Stimulated activated CD4-positive, alpha-beta T cell treated with anti-CD3 and anti-CD28 coated beads, Interleukin-1b, Interleukin-23, amount 100 ng/mL, for 4 hours (primary cell): ENCODE measurements around the gene EFNA1.

Experiments used
- DNase-seq, 2 donors: peaks; one replicate each; pipeline ENCODE4 v3.0.0-alpha.2; 2020; ENCODE audit warnings: low read depth in 2 of 2

EFNA1 gene, protein sequence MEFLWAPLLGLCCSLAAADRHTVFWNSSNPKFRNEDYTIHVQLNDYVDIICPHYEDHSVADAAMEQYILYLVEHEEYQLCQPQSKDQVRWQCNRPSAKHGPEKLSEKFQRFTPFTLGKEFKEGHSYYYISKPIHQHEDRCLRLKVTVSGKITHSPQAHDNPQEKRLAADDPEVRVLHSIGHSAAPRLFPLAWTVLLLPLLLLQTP

DNA sequence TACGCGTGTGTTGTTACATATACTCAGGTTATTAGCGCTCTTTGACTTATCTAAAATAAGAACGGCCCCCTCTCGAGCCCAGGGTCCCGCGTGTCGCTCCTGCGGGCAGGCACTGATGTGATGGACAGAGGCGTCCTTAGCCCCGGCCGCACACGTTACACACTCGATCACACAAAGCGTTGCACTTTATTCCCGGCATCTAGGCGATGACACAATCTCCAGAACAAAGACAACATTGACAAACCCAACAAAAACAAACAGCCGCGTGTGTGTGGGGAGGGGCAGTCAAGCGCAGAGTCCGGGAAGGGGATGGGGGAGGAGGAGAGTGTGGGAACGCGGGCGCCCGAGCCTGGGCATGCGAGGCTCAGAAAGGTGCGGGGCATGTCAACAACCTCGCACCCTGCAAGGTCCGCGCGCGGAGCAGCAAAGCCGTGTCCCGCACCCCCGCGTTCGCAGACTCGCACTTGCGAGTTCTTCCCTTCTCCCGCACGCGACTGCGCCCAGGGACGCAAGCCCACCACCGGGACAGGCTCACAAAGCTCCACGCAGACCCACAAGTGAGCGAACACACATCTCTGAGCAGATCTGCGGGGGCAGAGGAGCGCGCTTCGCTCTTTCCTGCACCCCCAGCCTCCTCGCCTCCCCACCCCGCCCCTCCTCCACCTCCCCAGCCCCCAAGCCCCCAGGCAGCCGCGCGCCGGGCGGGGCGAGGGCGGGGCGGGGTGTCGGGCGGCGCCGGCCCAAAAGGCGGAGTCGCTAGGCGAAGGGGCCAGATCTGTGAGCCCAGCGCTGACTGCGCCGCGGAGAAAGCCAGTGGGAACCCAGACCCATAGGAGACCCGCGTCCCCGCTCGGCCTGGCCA, at the start of gene EFNA1:
TSS of gene EFNA1 (plus strand) at position 772 of the 862 bp plus-strand sequence. CDS start 102 bp downstream, outside the sequence.
- peak in 1 of 2 donors; percentile 50 for DNase-seq

DNA sequence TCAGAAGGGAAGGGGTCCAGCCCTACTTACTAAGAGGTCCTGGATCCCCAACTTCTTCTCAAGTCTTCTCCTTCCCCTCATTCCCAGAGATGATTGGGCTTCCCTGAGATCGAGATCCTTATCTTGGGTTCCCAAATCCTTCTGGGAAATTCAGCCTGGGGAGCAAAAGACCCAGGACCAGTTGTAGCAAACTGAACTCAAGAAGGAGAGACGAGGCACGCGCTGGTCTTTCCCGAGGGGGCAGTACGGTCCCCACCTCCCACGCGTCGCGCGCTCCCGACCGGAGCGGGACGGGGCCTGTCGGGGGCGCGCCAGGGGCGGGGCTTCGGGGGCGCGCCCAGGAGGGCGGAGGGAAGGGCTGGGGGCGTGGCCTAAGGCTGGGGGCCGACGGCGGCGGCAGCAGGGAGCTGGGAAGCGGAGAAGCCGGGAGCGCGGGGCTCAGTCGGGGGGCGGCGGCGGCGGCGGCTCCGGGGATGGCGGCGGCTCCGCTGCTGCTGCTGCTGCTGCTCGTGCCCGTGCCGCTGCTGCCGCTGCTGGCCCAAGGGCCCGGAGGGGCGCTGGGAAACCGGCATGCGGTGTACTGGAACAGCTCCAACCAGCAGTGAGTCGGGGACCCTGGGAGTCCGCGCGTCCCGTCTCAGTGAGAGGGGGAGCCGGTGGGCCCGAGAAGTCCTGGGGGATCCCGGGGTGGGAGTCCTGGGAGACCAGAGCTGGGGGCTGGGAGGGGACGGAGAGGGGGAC, 49.0 kb upstream of the EFNA1 start, which contains the start of gene EFNA3:
TSS of gene EFNA3 (plus strand) at position 369 of the 741 bp plus-strand sequence. CDS start at position 474, 105 bp downstream.
- DNase-seq: peak; percentile 62 to 66

DNA sequence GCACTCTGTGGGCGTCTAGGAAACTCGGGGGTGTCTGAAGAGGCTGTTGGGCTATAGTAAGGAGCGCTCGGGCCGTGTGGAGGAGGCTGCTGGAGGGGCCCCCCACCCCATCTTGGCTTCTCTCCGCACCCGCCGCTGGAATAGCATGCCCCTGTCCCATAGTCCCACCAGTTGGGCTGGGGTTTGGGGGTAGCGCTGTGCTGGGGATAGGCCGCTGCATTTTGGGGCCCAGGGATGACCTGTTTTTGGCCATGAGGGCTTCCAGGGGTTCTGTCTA, 48.5 kb upstream of the EFNA1 start:
- no peak for DNase-seq

DNA sequence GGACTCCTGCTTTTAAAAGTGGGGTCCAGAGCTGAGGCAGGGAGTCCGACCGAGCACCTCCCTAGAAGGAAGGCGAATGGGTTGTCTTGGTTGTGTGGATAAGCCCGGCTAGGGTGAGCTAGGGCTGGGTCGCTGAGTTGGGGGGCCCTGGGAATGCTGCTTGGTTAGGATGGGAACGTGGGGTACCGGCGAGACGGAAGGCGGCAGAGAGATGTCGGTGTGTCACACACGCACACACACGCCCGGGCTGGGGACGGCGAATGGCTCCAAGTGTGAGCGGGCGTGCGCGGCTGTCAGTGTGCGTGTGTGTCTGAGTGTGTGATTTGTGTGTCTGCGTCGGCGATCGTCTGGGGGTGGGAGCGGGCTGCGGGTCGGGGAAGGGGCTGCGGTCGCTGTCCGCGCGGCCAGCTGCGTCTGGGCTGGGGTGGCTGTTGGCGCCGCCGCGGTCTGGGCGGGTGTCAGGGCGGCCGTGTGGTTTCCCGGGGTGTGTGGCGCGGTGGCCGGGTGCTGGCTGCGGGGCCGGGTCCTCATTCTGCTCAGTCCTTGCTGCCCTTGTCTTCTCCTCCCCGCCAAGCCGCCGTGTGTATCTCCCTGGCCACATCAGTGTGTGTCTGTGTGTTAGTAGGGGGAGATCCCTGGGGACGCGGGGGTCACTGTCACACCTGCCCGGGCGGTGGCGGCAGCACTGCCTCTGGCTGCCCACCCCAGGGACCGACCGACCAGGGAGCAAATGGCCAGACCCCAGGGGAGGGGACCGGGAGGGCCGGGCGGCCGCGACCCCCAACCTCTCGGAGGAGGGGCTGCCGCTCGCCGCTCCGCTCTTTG, 48.0 kb upstream of the EFNA1 start:
- DNase-seq: no peak

DNA sequence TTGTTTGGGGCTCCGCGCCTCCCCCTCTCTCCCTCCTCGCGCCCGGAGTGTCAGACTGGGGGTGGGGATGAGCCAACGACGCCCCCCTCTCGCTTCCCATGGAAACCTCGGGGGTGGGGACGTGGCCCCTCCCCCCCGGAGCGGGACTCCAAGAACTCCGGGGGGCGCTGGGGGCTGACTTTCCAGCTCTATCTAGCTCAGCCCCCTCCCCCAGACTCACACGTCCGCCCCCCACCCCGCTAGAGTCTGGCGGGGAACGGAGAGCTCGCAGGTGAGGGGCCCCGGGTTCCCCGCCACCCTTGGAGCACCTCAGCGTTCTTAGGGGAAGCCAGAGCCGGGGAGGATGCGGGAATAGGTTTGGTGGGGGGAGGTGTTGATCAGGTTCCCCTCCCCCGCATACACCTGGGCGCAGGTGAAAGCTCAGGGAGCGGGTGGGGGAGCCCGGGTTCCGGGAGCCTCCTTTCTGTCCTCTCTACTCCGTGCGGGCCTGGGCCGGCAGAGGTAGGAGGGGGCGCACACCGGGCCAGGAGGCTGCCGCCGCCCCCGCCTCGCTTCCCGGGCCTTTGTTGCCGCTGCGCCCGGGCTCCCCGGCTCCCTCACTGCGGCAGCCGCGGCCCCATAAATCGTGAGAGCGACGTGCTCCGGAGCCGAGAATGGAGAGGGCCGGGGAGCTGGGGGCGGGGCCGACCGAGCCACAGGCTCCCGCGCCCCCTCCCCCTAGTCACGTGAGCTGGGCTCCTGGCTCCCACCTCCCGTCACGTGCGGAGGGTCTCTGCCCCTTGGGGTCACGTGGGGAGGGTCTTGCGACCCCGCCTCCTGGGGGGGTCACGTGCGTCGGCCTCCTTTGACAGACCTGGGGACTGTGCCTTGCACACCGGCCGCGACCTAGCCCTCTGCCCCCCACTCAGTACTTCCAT, 47.1 kb upstream of the EFNA1 start:
- no peak for DNase-seq

DNA sequence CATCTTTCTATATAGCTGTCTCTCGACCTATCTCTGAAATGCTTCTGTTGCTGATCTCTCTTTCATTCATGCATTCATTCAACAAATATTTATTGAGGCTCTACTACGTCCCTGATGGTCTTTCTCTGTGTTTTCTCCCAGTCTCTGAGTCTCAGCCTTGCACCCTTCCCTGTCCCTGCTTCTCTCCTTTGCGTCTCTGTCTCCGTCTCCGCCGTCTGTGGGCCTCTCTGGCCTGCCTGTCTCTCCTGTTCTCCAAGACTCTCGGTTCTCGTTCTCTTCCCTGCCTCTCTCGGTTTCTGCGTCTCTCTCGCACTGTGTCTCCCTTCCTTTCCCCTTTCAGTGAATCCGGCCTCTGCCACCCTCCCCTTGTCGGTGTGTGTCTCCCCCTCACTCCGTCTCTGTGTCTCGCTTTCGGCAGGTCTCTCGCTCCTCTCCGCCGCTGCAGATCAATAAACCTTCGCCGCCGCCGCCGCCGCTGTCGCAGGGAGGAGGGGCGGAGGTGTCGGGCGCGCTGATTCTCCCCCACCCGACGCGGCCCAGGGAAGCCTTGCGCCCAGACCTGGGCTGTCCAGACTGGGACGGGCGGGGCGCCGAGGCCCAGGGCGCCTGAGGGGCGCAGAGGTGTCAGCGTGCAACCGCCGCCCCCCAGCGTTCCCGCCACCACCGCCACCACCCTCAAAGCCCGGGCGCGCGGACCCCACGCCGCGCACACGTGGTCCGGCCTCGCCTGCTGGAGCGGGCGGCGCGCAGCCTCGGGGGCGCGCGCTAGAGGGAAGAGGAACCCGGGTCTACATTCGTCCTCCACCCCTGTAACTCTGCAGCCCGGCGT, 46.0 kb upstream of the EFNA1 start:
- DNase-seq: no peak

DNA sequence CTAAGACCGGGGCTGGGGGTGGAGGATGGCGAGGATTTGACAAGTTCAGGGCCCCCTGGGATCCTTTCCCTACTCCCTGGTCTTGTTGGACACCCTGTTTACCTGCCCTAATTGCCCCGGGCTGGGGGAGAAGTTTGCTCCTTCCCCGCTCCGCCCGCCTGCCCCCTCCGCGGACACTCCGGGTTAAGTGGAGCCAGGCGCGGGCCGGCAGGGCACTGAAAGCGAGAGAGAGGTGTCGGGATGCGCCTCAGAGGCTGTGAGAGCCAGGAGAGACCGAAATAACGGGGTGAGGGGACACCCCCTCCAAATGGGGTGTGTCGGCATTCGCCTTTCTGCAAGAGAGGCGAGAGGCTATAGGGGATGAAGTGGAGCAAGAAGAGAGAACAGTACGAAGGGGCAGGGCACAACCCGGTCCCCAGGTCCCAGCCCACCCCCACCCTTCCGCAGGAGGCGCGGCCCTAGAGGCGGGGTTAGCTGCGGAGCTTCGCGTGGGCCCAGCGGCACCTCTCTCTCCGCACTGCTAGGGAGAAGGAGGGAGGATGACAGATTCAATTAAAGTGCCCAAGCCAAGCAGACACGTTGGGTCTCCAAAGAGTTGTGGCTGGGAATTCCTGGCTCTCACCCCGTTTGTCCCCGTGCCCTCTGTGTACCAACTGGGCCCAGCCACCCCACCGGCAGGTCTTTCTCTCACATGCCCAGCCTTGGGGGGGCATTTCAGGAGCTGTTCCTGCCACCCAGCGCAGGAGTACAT, 45.2 kb upstream of the EFNA1 start:
- DNase-seq: no peak

DNA sequence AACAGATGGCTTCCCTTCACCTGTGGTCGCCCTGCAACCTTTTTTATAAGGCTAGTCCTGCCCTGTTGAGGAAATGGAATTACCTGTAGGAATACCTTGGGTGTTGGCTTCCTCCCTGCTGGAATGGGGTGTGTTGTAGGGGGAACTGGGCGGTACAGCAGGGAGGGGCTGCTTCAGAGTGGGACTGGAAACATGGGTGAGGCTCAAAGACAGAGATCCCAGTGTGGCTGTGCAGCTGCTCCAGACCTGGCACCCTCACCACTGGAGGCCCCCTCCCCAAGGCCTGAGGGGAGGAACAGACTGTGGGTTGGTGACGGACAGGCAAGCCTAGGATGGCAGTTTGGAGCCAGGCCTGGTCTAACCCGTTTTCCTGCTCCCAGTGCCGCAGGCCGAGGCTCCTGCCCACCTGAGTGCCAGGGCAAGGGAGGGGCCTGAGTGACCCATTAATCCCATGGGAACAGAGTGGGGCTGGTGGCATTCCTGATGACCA, 44.6 kb upstream of the EFNA1 start:
- DNase-seq: no peak

DNA sequence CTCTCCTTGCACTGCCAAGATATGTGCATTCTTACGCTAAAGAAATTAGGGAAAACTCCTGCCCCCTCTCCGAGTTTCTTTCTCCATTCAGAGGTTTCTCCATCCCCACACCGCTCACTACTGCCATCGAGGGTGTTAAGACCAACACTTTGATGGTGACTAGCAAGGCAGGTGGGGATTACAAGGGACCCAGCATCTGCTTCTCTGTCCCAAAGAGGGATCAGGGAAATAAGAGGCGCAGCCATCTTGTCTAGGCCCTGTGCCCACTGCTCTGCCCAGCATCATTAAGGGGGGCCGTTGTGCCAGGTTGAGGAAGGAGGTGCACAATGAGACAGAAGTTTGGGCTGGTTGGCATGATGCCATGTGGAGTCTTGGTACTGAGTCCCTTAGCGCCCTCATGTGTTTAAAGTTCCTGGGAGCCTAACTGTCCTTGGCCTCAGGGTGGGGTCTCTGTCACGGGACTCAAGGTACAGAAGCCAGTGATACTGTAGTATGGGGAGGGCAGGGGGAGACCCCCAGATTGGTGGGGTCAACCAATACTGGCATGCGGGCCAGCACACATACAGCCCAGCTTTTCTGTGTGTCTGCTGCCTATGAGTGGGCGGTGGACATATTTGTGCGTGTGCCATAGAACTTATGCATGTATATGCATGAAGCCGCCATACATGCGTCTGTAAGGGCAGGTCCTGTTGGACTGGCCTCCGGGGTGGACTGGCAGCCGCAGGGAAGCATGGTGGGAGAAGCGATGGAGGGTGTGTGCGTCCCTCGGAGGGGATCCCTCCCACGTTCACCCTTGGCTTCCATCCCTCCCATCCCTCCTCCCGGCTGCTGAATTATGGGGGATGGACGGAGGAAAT, 43.6 kb upstream of the EFNA1 start:
- no peak for DNase-seq

DNA sequence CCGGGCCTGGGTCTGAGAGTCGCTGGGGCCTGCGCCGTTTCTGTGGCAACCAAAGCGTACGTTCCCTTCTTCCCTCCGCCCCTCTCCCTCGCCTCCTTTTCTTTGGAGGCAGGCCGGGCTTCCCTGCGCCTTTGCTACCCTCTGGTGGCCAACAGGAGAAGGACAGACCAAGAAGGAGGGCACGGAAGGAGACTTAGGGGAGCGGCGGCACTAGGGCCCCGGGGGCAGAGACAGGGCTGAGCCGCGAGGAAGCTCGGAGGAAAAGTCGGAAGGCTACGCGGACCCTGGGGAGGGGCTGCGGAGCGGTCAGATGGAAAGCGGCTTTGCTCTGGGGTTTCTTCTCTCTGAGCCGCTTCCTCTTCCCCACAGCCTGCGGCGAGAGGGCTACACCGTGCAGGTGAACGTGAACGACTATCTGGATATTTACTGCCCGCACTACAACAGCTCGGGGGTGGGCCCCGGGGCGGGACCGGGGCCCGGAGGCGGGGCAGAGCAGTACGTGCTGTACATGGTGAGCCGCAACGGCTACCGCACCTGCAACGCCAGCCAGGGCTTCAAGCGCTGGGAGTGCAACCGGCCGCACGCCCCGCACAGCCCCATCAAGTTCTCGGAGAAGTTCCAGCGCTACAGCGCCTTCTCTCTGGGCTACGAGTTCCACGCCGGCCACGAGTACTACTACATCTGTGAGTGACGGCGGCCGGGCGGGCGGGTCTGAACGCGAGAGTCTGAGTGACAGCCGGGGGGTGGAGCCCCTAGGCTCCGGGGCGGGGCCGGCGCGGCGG, 42.8 kb upstream of the EFNA1 start:
- DNase-seq: peak; percentile 83 to 89

DNA sequence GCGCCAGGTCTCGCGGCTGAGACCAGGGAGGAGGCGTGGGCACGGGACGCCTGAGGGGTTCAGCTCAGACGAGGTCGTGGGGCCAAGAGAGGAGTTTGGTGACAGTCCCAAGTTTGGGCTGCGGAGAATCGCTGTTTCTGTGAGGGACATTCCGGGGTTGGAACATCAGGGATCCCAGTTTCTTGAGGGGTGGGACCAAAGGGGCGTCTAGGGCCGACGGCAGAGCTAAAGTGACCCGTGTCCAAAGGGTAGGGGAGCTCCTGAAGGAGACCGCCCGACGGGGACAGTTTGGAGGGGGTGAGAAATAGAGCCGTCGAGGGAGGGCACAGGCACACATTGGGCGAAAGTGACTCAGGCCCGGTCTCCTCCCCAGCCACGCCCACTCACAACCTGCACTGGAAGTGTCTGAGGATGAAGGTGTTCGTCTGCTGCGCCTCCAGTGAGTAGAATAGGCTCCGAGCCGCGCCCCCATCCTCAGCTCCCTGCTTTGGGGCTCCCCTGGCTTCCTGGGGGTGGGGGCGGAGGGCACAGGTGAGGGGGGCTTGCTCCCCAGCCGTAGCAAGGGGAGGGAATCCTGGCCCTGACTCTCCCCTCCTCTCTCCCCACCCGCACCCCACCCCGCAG, 42.1 kb upstream of the EFNA1 start:
- peak; percentile 65 to 78 for DNase-seq

DNA sequence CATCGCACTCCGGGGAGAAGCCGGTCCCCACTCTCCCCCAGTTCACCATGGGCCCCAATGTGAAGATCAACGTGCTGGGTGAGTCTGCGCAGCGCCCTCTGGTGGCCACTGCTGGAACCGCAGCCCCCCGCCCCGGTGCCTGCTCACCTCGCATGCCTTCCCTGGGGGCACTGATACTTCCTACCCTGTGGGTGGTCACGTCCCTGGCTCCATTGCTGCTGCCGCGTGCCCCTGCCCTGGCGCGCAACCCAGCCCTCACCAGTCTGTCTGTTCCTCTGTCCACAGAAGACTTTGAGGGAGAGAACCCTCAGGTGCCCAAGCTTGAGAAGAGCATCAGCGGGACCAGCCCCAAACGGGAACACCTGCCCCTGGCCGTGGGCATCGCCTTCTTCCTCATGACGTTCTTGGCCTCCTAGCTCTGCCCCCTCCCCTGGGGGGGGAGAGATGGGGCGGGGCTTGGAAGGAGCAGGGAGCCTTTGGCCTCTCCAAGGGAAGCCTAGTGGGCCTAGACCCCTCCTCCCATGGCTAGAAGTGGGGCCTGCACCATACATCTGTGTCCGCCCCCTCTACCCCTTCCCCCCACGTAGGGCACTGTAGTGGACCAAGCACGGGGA, 41.4 kb upstream of the EFNA1 start:
- DNase-seq: peak; percentile 68 to 75

DNA sequence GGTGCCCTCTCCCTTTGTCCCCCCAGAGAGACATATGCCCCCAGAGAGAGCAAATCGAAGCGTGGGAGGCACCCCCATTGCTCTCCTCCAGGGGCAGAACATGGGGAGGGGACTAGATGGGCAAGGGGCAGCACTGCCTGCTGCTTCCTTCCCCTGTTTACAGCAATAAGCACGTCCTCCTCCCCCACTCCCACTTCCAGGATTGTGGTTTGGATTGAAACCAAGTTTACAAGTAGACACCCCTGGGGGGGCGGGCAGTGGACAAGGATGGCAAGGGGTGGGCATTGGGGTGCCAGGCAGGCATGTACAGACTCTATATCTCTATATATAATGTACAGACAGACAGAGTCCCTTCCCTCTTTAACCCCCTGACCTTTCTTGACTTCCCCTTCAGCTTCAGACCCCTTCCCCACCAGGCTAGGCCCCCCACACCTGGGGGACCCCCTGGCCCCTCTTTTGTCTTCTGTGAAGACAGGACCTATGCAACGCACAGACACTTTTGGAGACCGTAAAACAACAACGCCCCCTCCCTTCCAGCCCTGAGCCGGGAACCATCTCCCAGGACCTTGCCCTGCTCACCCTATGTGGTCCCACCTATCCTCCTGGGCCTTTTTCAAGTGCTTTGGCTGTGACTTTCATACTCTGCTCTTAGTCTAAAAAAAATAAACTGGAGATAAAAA, 40.7 kb upstream of the EFNA1 start:
- no peak for DNase-seq

DNA sequence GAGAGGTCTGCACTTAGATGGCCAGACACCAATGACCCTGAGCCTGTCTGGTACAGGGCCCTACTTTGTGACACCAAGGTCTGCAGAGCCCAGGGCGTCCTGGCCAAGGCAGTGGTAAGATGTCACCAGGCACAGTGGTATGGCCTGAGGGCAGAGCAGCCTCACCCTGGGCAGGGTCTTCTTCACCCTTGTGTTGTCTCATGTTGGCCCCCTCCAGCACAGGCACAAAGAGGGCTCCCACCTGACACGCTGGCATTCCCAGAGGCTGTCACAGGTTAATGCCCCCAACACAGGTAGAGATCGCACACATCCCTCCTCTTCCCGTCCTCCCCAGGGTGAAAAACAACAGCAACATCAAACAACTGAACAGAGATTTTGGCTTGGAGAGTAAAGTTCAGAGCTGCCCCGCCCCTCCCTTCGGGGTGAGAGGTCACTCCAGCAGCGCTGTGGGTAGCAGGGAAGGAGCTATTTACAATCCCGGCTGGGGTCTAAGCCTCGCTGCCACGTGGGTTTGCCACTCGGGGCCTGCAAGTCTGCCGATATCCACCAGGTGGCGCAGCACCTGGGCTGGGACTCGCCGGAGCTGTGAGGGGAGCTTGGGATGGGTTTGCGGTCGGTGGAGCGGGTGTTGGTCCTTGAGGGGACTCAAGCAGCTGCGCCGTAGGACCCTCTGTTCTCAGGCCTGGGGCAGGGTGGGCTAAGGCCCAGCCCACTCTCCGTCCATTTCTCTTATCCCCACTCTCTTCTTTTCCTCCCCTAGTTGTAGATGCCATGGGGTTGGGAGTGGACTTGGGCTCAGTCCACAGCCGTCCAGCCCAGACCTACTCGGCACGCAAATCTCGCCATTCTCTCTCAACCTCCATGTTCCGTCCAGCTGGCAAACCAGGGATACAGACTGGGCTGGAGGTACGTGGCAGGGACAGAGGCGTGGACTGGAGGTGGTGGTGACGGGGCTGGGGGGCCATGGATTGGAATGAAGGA, 36.3 kb upstream of the EFNA1 start:
- peak; percentile 76 to 81 for DNase-seq
